Smooth muscle cell (in vitro differentiated cells): ENCODE results near the gene GAL3ST2. TPM values are rescaled to one million over a fixed set of nuclear protein-coding genes. Genes with fewer than 3 reads are reported as not detected.

Experiments used
- DNase-seq: peaks from one replicate; lab custom pipeline; 2025; ENCODE audit not compliant: unreplicated experiment; lab: John Stamatoyannopoulos, UW
- H2AFZ ChIP-seq: fragments of 200-600 bp; sonication (generic); 2 replicates; pipeline ENCODE4 v1.6.0; 2016; ENCODE audit warnings: antibody characterized with exemption, low read depth, mild to moderate bottlenecking
- H3F3A ChIP-seq: fragments of 200-600 bp; sonication (generic); 2 replicates; pipeline ENCODE4 v1.6.0; 2017; ENCODE audit warnings: antibody characterized with exemption, low read depth
- H3K27ac ChIP-seq: fragments of 200-600 bp; sonication (generic); 2 replicates; pipeline ENCODE4 v1.5.1; 2016; ENCODE audit warnings: low read depth, mild to moderate bottlenecking
- H3K27me3 ChIP-seq: fragments of 200-600 bp; sonication (generic); 2 replicates; pipeline ENCODE4 v1.6.1; 2016; ENCODE audit warnings: low read depth, mild to moderate bottlenecking
- H3K36me3 ChIP-seq: fragments of 200-600 bp; sonication (generic); 2 replicates; pipeline ENCODE4 v1.5.1; 2016; ENCODE audit warnings: low read depth
- H3K4me1 ChIP-seq: fragments of 200-600 bp; sonication (generic); 2 replicates; pipeline ENCODE4 v1.5.1; 2016; ENCODE audit warnings: low read depth
- H3K4me2 ChIP-seq: fragments of 200-600 bp; sonication (generic); 2 replicates; pipeline ENCODE4 v1.6.0; 2016; ENCODE audit warnings: mild to moderate bottlenecking
- H3K4me3 ChIP-seq: fragments of 200-600 bp; sonication (generic); 2 replicates; pipeline ENCODE4 v1.5.1; 2016; ENCODE audit warnings: mild to moderate bottlenecking
- H3K79me2 ChIP-seq: fragments of 200-600 bp; sonication (generic); 2 replicates; pipeline ENCODE4 v1.6.0; 2016; ENCODE audit warnings: low read depth, mild to moderate bottlenecking
- H3K9ac ChIP-seq: fragments of 200-600 bp; sonication (generic); 2 replicates; pipeline ENCODE4 v1.6.0; 2016; ENCODE audit warnings: low read depth
- H3K9me3 ChIP-seq: fragments of 200-600 bp; sonication (generic); replicated peaks from 2 replicates; pipeline ENCODE4 v1.5.1; 2016; ENCODE audit warnings: low read depth
- H4K20me1 ChIP-seq: fragments of 200-600 bp; sonication (generic); 2 replicates; pipeline ENCODE4 v1.6.0; 2016; ENCODE audit warnings: low read depth
- CTCF ChIP-seq: fragments of 200-600 bp; sonication (generic); IDR thresholded peaks from 2 replicates; pipeline ENCODE4 v1.5.1; 2017; ENCODE audit warnings: borderline replicate concordance, mild to moderate bottlenecking, antibody characterized with exemption; ENCODE audit not compliant: insufficient read depth, poor library complexity, severe bottlenecking
- WGBS: methylation state at CpG from one replicate; pipeline ENCODE4 v1.1.7; 2016; ENCODE audit warnings: low lambda C conversion rate; 5-methylcytosine and 5-hydroxymethylcytosine counted together
- polyA plus RNA-seq: library from polyadenylated mRNA; unstranded; fragments of >200 nt; fragmentation: Nextera tagmentation; extraction: Ambion mirVana; gene quantifications from 2 replicates; pipeline ENCODE4 v1.2.1, GENCODE V29; 2016
- total RNA-seq: library from RNA; depleted of rRNA; stranded (reverse); fragments of >200 nt; gene quantifications from 2 replicates; pipeline ENCODE4 v1.2.3, GENCODE V29; 2014

GAL3ST2 gene
- total and polyA plus RNA-seq, 2 experiments from 2014 or later, result 0.34 TPM; not detected in 1

GRCh38 chr2:241763551-241764274 is 12.9 kb upstream of the GAL3ST2 start:
- Histone ChIP-seq H3K9me3 (no peaks in the 10 kb centered on the region), H3F3A (no peaks in the 10 kb centered on the region), H2AFZ (no peak overlapping the region), H3K27me3 (no peaks in the 10 kb centered on the region), H3K79me2 (no peaks in the 10 kb centered on the region), H3K4me3 (no peak overlapping the region), H3K9ac (no peak overlapping the region), H4K20me1 (peaks cover 4% of the 10 kb centered on the region), H3K36me3 (no peaks in the 10 kb centered on the region), H3K27ac (no peak overlapping the region), H3K4me1 (no peaks in the 10 kb centered on the region), H3K4me2 (no peak overlapping the region)
- no peak for DNase-seq
- WGBS, result 73% methylated on average over 20 of the region's 20 CpGs
- no peak for TF ChIP-seq CTCF

GRCh38 chr2:241764275-241765241 is 12.1 kb upstream of the GAL3ST2 start:
- WGBS, result 65% methylated on average over 25 of the region's 27 CpGs
- Histone ChIP-seq H3K27ac (no peak overlapping the region), H4K20me1 (peaks cover 4% of the 10 kb centered on the region), H3K9ac (no peak overlapping the region), H3K4me2 (no peak overlapping the region), H3K79me2 (no peaks in the 10 kb centered on the region), H2AFZ (no peak overlapping the region), H3K36me3 (no peaks in the 10 kb centered on the region), H3F3A (no peaks in the 10 kb centered on the region), H3K4me1 (no peaks in the 10 kb centered on the region), H3K9me3 (no peaks in the 10 kb centered on the region), H3K4me3 (no peak overlapping the region), H3K27me3 (no peaks in the 10 kb centered on the region)
- DNase-seq, result no peak
- TF ChIP-seq CTCF, result no peak

- H3K27ac ChIP-seq, result no peak overlapping the region
- 96% methylated on average over 30 of the region's 37 CpGs for WGBS
- no peak for TF ChIP-seq CTCF
- no peaks in the 10 kb centered on the region for H3K79me2 ChIP-seq
- H3K9ac ChIP-seq, result no peak overlapping the region
- DNase-seq, result no peak
- H3K36me3 ChIP-seq, result no peaks in the 10 kb centered on the region
- H3K9me3 ChIP-seq, result no peaks in the 10 kb centered on the region
- no peaks in the 10 kb centered on the region for H3K27me3 ChIP-seq
- peaks cover 23% of the 10 kb centered on the region for H3K4me1 ChIP-seq
- no peak overlapping the region for H3K4me2 ChIP-seq
- H3F3A ChIP-seq, result no peaks in the 10 kb centered on the region
- peaks cover 4% of the 10 kb centered on the region for H4K20me1 ChIP-seq
- no peak overlapping the region for H3K4me3 ChIP-seq
- H2AFZ ChIP-seq, result no peak overlapping the region
Observed at GRCh38 chr2:241767464-241768250, 9.0 kb upstream of the GAL3ST2 start.
